ENCODE results near the gene RS1. TPM values are rescaled to one million over a fixed set of nuclear protein-coding genes. Genes with fewer than 3 reads are reported as not detected.

Gene RS1
- total and polyA plus RNA-seq, 10 of the 15 experiments (the other 5 are each of a cell fraction or from before 2014, with no cell fraction given): 0.04 to 0.26 TPM; not detected in 8

GRCh38 chrX:18650662-18651061 is 21.2 kb downstream of the RS1 start:
- no peak for FAIRE-seq
- WGBS (ENCODE audit: insufficient coverage, insufficient replicate concordance, low lambda C conversion rate, missing lambda C conversion rate): 87% methylated on average over 6 of the region's 6 CpGs
- H2AFZ ChIP-seq (ENCODE audit: control insufficient read depth, low read depth, low read length): no peak overlapping the region
- H3K27ac ChIP-seq (ENCODE audit: control insufficient read depth, insufficient read depth): no peak overlapping the region
- RAD21 ChIA-PET (ENCODE audit: unreplicated experiment): no interaction called here
- no peaks in the 10 kb centered on the region for H3K4me1 ChIP-seq (ENCODE audit: control insufficient read depth, insufficient read depth, low read length)
- no peaks in the 10 kb centered on the region for H3K79me2 ChIP-seq (ENCODE audit: control insufficient read depth, insufficient read depth, low read length)
- H3K9me3 ChIP-seq (replicated peaks; ENCODE audit: control insufficient read depth, insufficient read depth, low read length): no peaks in the 10 kb centered on the region
- in situ Hi-C loops (cut with MboI): no loop called here
- POLR2A ChIA-PET: no interaction called here
- ATAC-seq: no peak
- no peaks in the 10 kb centered on the region for H3K36me3 ChIP-seq (ENCODE audit: control insufficient read depth in 2 of 2, insufficient read depth in 2 of 2, low read length in 1 of 2)
- intact Hi-C loops (cut with micrococcal nuclease; ENCODE audit: unreplicated experiment): no loop called here
- no peaks in the 10 kb centered on the region for H4K20me1 ChIP-seq (ENCODE audit: control insufficient read depth, insufficient read depth)
- BruUV-seq (replicated peaks): no TSS peak
- no peak for TF ChIP-seq TCF12 (IDR thresholded peaks at IDR 0.05; ENCODE audit: low read depth, low read length)
- TF ChIP-seq RELB (IDR thresholded peaks at IDR 0.05; ENCODE audit: low read depth): no peak
- no peak for TF ChIP-seq RFX5 (IDR thresholded peaks at IDR 0.05; ENCODE audit: low read depth, low read length)
- TF ChIP-seq CEBPB (IDR thresholded peaks at IDR 0.05; ENCODE audit: borderline replicate concordance in 1 of 2, low read depth in 2 of 2, low read length in 2 of 2): no peak
- no peak for TF ChIP-seq RAD21 (IDR thresholded peaks at IDR 0.05; ENCODE audit: insufficient read depth, low read depth, low read length)
- no peaks in the 10 kb centered on the region for H3K27me3 ChIP-seq (replicated peaks in 1 of 2; ENCODE audit: control insufficient read depth in 2 of 2, insufficient read depth in 2 of 2, low read length in 1 of 2)
- CTCF ChIA-PET: no interaction called here
- H3K9ac ChIP-seq (ENCODE audit: control insufficient read depth, insufficient read depth, low read length): no peak overlapping the region
- no peak overlapping the region for H3K4me2 ChIP-seq (ENCODE audit: control insufficient read depth, insufficient read depth)
- H3K4me3 ChIP-seq: no peak overlapping the region
- SMC1A ChIA-PET (ENCODE audit: uncharacterized antibody, unreplicated experiment): no interaction called here
- no peak for DNase-seq (ENCODE audit: low read depth, low spot score)

GRCh38 chrX:18649498-18649951 is 22.4 kb downstream of the RS1 start:
- 55% methylated on average over 9 of the region's 9 CpGs for WGBS (ENCODE audit: insufficient coverage, insufficient replicate concordance, low lambda C conversion rate, missing lambda C conversion rate)
- H3K4me2 ChIP-seq (ENCODE audit: control insufficient read depth, insufficient read depth): no peak overlapping the region
- intact Hi-C loops (cut with micrococcal nuclease; ENCODE audit: unreplicated experiment) (no loop called here), in situ Hi-C loops (cut with MboI) (no loop called here)
- no peaks in the 10 kb centered on the region for H3K4me1 ChIP-seq (ENCODE audit: control insufficient read depth, insufficient read depth, low read length)
- no peaks in the 10 kb centered on the region for H3K36me3 ChIP-seq (ENCODE audit: control insufficient read depth in 2 of 2, insufficient read depth in 2 of 2, low read length in 1 of 2)
- no peak overlapping the region for H3K27ac ChIP-seq (ENCODE audit: control insufficient read depth, insufficient read depth)
- no peaks in the 10 kb centered on the region for H4K20me1 ChIP-seq (ENCODE audit: control insufficient read depth, insufficient read depth)
- ChIA-PET CTCF (no interaction called here), RAD21 (ENCODE audit: unreplicated experiment) (no interaction called here), POLR2A (no interaction called here), SMC1A (ENCODE audit: uncharacterized antibody, unreplicated experiment) (no interaction called here)
- ATAC-seq: no peak
- H3K79me2 ChIP-seq (ENCODE audit: control insufficient read depth, insufficient read depth, low read length): no peaks in the 10 kb centered on the region
- H2AFZ ChIP-seq (ENCODE audit: control insufficient read depth, low read depth, low read length): no peak overlapping the region
- no peak for DNase-seq (ENCODE audit: low read depth, low spot score)
- no peak for FAIRE-seq
- no peak overlapping the region for H3K4me3 ChIP-seq
- no TSS peak for BruUV-seq (replicated peaks)
- no peaks in the 10 kb centered on the region for H3K27me3 ChIP-seq (replicated peaks in 1 of 2; ENCODE audit: control insufficient read depth in 2 of 2, insufficient read depth in 2 of 2, low read length in 1 of 2)
- no peaks in the 10 kb centered on the region for H3K9me3 ChIP-seq (replicated peaks; ENCODE audit: control insufficient read depth, insufficient read depth, low read length)
- H3K9ac ChIP-seq (ENCODE audit: control insufficient read depth, insufficient read depth, low read length): no peak overlapping the region
- TF ChIP-seq PBX3 (IDR thresholded peaks at IDR 0.05; ENCODE audit: insufficient replicate concordance, low read depth, low read length): no peak
- no peak for TF ChIP-seq SP1 (IDR thresholded peaks at IDR 0.05; ENCODE audit: low read depth, low read length)
- no peak for TF ChIP-seq BHLHE40 (IDR thresholded peaks at IDR 0.05; ENCODE audit: borderline replicate concordance in 1 of 2, low read depth in 2 of 2, low read length in 1 of 2)
- TF ChIP-seq PAX5 (IDR thresholded peaks at IDR 0.05; ENCODE audit: borderline replicate concordance, low read depth, low read length): no peak
- no peak for TF ChIP-seq MTA3 (IDR thresholded peaks at IDR 0.05; ENCODE audit: borderline replicate concordance, low read length)
- no peak for TF ChIP-seq FOS (IDR thresholded peaks at IDR 0.05; ENCODE audit: borderline replicate concordance, extremely low read depth, insufficient read length)
- TF ChIP-seq NR2C2 (IDR thresholded peaks at IDR 0.05; ENCODE audit: borderline replicate concordance, control insufficient read depth, insufficient read length, low read depth): no peak
- no peak for TF ChIP-seq EGR1 (IDR thresholded peaks at IDR 0.05; ENCODE audit: borderline replicate concordance in 1 of 2, low read depth in 2 of 2, low read length in 2 of 2)
- no peak for TF ChIP-seq HCFC1 (IDR thresholded peaks at IDR 0.05; ENCODE audit: low read length)

Measured in GM12878 (cell line).